ENCODE data around the gene MZT2A.
"Not testable (repeated sequence)": the region's sequence is repeated elsewhere in the genome, so short reads cannot be mapped to it uniquely, and the experiment has no call there.

DNA sequence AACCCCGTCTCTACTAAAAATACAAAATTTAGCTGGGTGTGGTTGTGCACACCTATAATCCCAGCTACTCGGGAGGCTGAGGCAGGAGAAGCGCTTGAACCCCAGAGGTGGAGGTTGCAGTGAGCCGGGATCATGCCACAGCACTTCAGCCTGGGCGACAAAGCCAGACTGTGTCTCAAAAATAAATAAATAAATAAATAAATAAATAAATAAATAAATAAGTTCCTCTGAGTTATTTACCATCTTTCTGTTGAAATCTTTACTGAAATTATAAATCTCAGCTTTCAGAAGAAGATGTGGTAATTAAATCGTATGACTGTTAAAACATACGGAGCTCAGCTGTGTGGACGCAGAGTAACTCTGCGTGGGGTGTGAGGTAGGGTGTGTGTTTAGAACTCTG, 44.2 kb downstream of the MZT2A start:
- TF ChIP-seq, protein P1, sequence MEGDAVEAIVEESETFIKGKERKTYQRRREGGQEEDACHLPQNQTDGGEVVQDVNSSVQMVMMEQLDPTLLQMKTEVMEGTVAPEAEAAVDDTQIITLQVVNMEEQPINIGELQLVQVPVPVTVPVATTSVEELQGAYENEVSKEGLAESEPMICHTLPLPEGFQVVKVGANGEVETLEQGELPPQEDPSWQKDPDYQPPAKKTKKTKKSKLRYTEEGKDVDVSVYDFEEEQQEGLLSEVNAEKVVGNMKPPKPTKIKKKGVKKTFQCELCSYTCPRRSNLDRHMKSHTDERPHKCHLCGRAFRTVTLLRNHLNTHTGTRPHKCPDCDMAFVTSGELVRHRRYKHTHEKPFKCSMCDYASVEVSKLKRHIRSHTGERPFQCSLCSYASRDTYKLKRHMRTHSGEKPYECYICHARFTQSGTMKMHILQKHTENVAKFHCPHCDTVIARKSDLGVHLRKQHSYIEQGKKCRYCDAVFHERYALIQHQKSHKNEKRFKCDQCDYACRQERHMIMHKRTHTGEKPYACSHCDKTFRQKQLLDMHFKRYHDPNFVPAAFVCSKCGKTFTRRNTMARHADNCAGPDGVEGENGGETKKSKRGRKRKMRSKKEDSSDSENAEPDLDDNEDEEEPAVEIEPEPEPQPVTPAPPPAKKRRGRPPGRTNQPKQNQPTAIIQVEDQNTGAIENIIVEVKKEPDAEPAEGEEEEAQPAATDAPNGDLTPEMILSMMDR (IDR thresholded peaks at IDR 0.05) = not testable (repeated sequence)
- TF ChIP-seq POLR2A (IDR thresholded peaks at IDR 0.05) = not testable (repeated sequence)

All from lower leg skin (tissue), 3 donors.